ENCODE data around the gene CAMSAP3.

Gene CAMSAP3

DNA sequence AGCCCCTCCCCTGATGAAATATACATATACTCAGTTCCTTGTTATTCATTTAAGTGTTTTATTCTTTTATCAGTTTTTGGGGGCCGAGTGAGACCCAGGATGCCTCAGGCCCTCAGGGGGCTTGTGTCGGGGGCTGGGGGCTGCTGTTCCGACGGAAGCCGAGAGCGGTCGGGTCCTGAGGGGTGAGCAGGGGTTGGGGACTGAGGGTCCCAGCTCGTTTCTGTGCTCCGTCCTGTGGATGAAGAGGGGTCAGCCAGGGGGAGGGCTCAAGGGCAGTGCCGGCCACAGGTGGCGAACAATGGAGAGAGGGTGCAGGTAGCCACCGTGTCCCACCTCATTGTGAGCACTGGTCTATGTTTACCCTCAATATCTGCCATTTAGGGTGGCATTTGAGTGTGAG, 35.9 kb downstream of the CAMSAP3 start:
- H3K36me3 ChIP-seq (ENCODE audit: control insufficient read depth, insufficient read depth, low read length), result no peaks in the 10 kb centered on the region
- no peak overlapping the region for H3K27ac ChIP-seq (ENCODE audit: insufficient read depth, low read depth, low read length, poor library complexity, severe bottlenecking)
- H3K4me3 ChIP-seq (ENCODE audit: insufficient read depth, low read depth, low read length), result no peak overlapping the region
- H3K9me3 ChIP-seq (ENCODE audit: control insufficient read depth, low read length), result no peaks in the 10 kb centered on the region
- 95% methylated on average over 12 of the region's 12 CpGs for WGBS, 2 experiments
- H3K27me3 ChIP-seq (ENCODE audit: control insufficient read depth, insufficient read depth, low read length, poor library complexity, severe bottlenecking), result peaks cover 21% of the 10 kb centered on the region
- H3K4me1 ChIP-seq (ENCODE audit: control insufficient read depth, insufficient read depth, low read length), result peaks cover 13% of the 10 kb centered on the region

DNA sequence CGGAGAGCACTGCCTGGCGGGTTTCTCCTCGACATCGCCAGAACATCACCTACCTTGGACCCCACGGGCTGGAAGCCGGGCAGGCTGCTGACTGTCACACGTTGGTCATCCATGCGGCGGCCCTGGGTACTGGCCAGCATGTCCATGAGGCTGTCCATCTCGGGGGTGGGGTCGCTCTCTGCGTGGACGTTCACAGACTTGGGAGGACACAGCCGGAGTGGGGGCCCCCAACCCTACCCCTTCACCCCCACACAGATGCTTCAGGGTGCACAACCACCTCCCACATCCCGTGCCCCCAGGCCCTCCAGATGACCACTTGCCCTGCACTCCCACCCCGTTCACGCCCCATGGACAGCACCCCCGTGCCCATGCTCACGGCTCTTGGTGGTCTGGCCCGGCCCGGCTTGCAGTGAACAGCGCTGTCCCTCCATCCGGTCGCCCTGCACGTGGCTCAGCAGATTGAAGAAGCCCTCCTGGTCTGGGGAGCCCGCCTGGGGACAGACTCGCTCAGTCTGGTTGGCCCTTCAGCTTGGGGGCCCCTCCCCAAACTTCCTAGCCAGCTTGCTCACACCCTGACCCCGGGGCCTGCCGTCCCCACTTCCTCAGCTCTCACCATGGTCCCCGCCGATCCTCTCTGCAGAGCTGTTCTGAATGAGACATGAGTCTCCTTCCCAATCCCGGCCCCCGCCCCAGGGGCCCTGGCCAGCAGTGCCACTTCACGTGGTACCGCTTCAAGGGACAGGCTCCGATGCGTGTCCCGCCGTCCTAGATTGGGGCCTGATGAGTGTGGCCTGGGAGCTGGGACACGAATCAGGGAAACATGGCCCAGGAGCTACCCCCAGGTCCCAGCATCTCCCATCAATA, 36.9 kb downstream of the CAMSAP3 start:
- H3K4me1 ChIP-seq (ENCODE audit: control insufficient read depth, insufficient read depth, low read length), result peaks cover 13% of the 10 kb centered on the region
- 94 to 95% methylated on average over 40 of the region's 40 CpGs for WGBS, 2 experiments
- H3K36me3 ChIP-seq (ENCODE audit: control insufficient read depth, insufficient read depth, low read length), result no peaks in the 10 kb centered on the region
- H3K27ac ChIP-seq (ENCODE audit: insufficient read depth, low read depth, low read length, poor library complexity, severe bottlenecking), result no peak overlapping the region
- H3K27me3 ChIP-seq (ENCODE audit: control insufficient read depth, insufficient read depth, low read length, poor library complexity, severe bottlenecking), result peaks cover 25% of the 10 kb centered on the region
- no peaks in the 10 kb centered on the region for H3K9me3 ChIP-seq (ENCODE audit: control insufficient read depth, low read length)
- H3K4me3 ChIP-seq (ENCODE audit: insufficient read depth, low read depth, low read length), result no peak overlapping the region

- 57 to 78% methylated on average over 2 of the region's 2 CpGs for WGBS, 2 experiments
- Histone ChIP-seq H3K4me3 (ENCODE audit: insufficient read depth, low read depth, low read length) (no peak within 1 kb of the TSS), H3K27ac (ENCODE audit: insufficient read depth, low read depth, low read length, poor library complexity, severe bottlenecking) (no peak within 1 kb of the TSS), H3K9me3 (ENCODE audit: control insufficient read depth, low read length) (no peaks in the 10 kb centered on the region), H3K36me3 (ENCODE audit: control insufficient read depth, insufficient read depth, low read length) (no peaks in the 10 kb centered on the region), H3K27me3 (ENCODE audit: control insufficient read depth, insufficient read depth, low read length, poor library complexity, severe bottlenecking) (peaks cover 25% of the 10 kb centered on the region), H3K4me1 (ENCODE audit: control insufficient read depth, insufficient read depth, low read length) (peaks cover 8% of the 10 kb centered on the region)
Measured at GRCh38 chr19:7633698-7634097, 38.0 kb downstream of the CAMSAP3 start, which contains the start of gene PCP2. PCP2 (minus strand) TSS chr19:7633719; CDS start chr19:7633457, 262 bp downstream.

- H3K27me3 ChIP-seq (ENCODE audit: control insufficient read depth, insufficient read depth, low read length, poor library complexity, severe bottlenecking), result peaks cover 25% of the 10 kb centered on the region
- no peak overlapping the region for H3K4me3 ChIP-seq (ENCODE audit: insufficient read depth, low read depth, low read length)
- H3K27ac ChIP-seq (ENCODE audit: insufficient read depth, low read depth, low read length, poor library complexity, severe bottlenecking), result no peak overlapping the region
- no peaks in the 10 kb centered on the region for H3K36me3 ChIP-seq (ENCODE audit: control insufficient read depth, insufficient read depth, low read length)
- H3K4me1 ChIP-seq (ENCODE audit: control insufficient read depth, insufficient read depth, low read length), result peaks cover 4% of the 10 kb centered on the region
- 67 to 73% methylated on average over 4 to 6 of the region's 6 CpGs for WGBS, 2 experiments
- H3K9me3 ChIP-seq (ENCODE audit: control insufficient read depth, low read length), result no peaks in the 10 kb centered on the region
Measured at GRCh38 chr19:7635670-7636069, 40.0 kb downstream of the CAMSAP3 start.

DNA sequence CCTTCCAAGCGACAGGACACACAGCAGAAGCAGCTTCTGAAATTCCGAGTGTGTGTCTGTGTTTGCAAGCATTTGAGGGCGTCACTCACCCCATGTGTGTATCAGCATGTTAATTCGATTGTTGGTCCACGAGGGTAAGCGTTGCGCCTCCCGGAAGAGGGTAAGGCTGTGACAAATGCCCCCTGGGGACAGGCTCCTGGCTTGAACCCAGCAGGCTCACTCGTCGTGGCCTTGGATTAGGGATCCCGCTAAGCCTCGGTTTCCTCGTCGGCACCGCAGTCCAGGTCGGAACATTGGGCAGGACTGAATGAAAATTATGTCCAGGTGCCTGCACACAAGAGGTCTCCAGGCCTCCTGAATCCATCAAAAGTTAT, 40.6 kb downstream of the CAMSAP3 start:
- Histone ChIP-seq H3K4me1 (ENCODE audit: control insufficient read depth, insufficient read depth, low read length) (no peaks in the 10 kb centered on the region), H3K27me3 (ENCODE audit: control insufficient read depth, insufficient read depth, low read length, poor library complexity, severe bottlenecking) (peaks cover 25% of the 10 kb centered on the region), H3K36me3 (ENCODE audit: control insufficient read depth, insufficient read depth, low read length) (no peaks in the 10 kb centered on the region), H3K9me3 (ENCODE audit: control insufficient read depth, low read length) (no peaks in the 10 kb centered on the region), H3K4me3 (ENCODE audit: insufficient read depth, low read depth, low read length) (peak overlapping the region; percentile 58), H3K27ac (ENCODE audit: insufficient read depth, low read depth, low read length, poor library complexity, severe bottlenecking) (no peak overlapping the region)
- 76% methylated on average over 16 of the region's 16 CpGs for WGBS, 2 experiments

GRCh38 chr19:7636691-7637373, 41.2 kb downstream of the CAMSAP3 start, which contains the start of gene STXBP2:
STXBP2 (plus strand) TSS chr19:7637110; CDS start chr19:7637150, 40 bp downstream.
- 10% methylated on average over 61 of the region's 61 CpGs for WGBS, 2 experiments
- Histone ChIP-seq H3K27ac (ENCODE audit: insufficient read depth, low read depth, low read length, poor library complexity, severe bottlenecking) (no peak within 1 kb of the TSS), H3K27me3 (ENCODE audit: control insufficient read depth, insufficient read depth, low read length, poor library complexity, severe bottlenecking) (peaks cover 25% of the 10 kb centered on the region), H3K36me3 (ENCODE audit: control insufficient read depth, insufficient read depth, low read length) (no peaks in the 10 kb centered on the region), H3K4me1 (ENCODE audit: control insufficient read depth, insufficient read depth, low read length) (no peaks in the 10 kb centered on the region), H3K9me3 (ENCODE audit: control insufficient read depth, low read length) (no peaks in the 10 kb centered on the region), H3K4me3 (ENCODE audit: insufficient read depth, low read depth, low read length) (peak within 1 kb of the TSS; percentile 58)

- Histone ChIP-seq H3K4me3 (ENCODE audit: insufficient read depth, low read depth, low read length) (peak overlapping the region; percentile 58), H3K4me1 (ENCODE audit: control insufficient read depth, insufficient read depth, low read length) (no peaks in the 10 kb centered on the region), H3K9me3 (ENCODE audit: control insufficient read depth, low read length) (no peaks in the 10 kb centered on the region), H3K27me3 (ENCODE audit: control insufficient read depth, insufficient read depth, low read length, poor library complexity, severe bottlenecking) (peaks cover 25% of the 10 kb centered on the region), H3K27ac (ENCODE audit: insufficient read depth, low read depth, low read length, poor library complexity, severe bottlenecking) (no peak overlapping the region), H3K36me3 (ENCODE audit: control insufficient read depth, insufficient read depth, low read length) (no peaks in the 10 kb centered on the region)
- 46 to 48% methylated on average over 30 of the region's 30 CpGs for WGBS, 2 experiments
Measured at GRCh38 chr19:7637374-7638256, 42.0 kb downstream of the CAMSAP3 start.

DNA sequence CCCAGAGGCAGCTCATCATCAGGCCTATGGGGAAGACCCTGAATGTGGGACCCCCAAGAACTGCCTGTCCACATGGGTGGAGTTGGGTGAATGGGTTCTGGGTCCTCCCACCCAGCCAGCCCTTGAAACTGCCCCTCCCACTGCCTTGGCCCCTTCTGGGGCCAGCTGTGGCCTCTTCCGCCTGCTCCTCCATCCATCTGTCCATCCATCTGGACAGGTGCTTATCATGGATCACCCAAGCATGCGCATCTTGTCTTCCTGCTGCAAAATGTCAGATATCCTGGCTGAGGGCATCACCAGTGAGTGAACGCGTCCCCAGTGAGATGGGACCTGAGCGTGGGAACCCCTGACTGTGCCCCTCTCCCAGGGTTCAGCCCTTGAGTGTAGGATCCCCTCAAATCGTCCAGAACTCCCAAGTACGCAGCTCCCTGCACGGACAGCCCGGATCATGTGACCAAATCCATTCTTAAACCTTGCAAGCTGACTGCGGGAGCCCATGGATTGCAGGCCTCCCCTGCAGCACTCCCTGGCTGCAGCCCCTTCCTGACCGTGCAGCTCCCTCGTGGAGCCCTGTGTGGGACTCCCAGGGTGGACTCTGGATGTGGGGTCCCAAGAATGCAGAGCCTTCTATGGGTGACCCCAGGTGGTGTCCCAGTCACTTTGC, 43.3 kb downstream of the CAMSAP3 start:
- WGBS, 2 experiments, result 91 to 92% methylated on average over 12 of the region's 12 CpGs
- no peak overlapping the region for H3K4me3 ChIP-seq (ENCODE audit: insufficient read depth, low read depth, low read length)
- H3K4me1 ChIP-seq (ENCODE audit: control insufficient read depth, insufficient read depth, low read length), result no peaks in the 10 kb centered on the region
- H3K36me3 ChIP-seq (ENCODE audit: control insufficient read depth, insufficient read depth, low read length), result no peaks in the 10 kb centered on the region
- no peaks in the 10 kb centered on the region for H3K9me3 ChIP-seq (ENCODE audit: control insufficient read depth, low read length)
- H3K27ac ChIP-seq (ENCODE audit: insufficient read depth, low read depth, low read length, poor library complexity, severe bottlenecking), result no peak overlapping the region
- H3K27me3 ChIP-seq (ENCODE audit: control insufficient read depth, insufficient read depth, low read length, poor library complexity, severe bottlenecking), result peaks cover 25% of the 10 kb centered on the region

DNA sequence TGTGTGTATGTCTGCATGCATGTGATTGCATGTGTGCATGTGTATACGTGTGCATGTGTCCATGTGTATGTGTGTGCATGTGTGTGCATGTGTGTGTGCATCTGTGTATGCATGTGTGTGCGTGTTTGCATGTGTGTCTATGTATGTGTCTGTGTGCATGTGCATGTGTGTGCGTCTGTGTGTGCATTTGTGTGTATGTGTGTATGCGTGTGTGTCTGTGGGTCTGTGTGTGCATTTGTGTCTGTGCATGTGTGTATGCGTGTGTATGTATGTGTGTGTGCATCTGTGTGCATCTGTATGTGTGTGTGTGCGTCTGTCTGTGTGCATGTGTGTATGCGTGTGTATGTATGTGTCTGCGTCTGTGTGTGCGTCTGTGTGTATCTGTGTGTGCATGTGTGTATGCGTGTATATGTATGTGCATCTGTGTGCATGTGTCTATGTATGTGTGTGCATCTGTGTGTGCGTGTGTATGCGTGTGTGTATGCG, 44.2 kb downstream of the CAMSAP3 start:
- 92 to 95% methylated on average over 13 of the region's 13 CpGs for WGBS, 2 experiments
- no peaks in the 10 kb centered on the region for H3K4me1 ChIP-seq (ENCODE audit: control insufficient read depth, insufficient read depth, low read length)
- H3K4me3 ChIP-seq (ENCODE audit: insufficient read depth, low read depth, low read length), result no peak overlapping the region
- H3K36me3 ChIP-seq (ENCODE audit: control insufficient read depth, insufficient read depth, low read length), result no peaks in the 10 kb centered on the region
- H3K9me3 ChIP-seq (ENCODE audit: control insufficient read depth, low read length), result no peaks in the 10 kb centered on the region
- H3K27ac ChIP-seq (ENCODE audit: insufficient read depth, low read depth, low read length, poor library complexity, severe bottlenecking), result no peak overlapping the region
- peaks cover 20% of the 10 kb centered on the region for H3K27me3 ChIP-seq (ENCODE audit: control insufficient read depth, insufficient read depth, low read length, poor library complexity, severe bottlenecking)
